ENCODE measurements around the gene PSMD2. TPM values are rescaled to one million over a fixed set of nuclear protein-coding genes. Genes with fewer than 3 reads are reported as not detected.

The PSMD2 gene
- total and polyA plus RNA-seq, 10 of the 15 experiments (the other 5 are each of a cell fraction or from before 2014, with no cell fraction given), result 103 to 515 (median 197) TPM

DNA sequence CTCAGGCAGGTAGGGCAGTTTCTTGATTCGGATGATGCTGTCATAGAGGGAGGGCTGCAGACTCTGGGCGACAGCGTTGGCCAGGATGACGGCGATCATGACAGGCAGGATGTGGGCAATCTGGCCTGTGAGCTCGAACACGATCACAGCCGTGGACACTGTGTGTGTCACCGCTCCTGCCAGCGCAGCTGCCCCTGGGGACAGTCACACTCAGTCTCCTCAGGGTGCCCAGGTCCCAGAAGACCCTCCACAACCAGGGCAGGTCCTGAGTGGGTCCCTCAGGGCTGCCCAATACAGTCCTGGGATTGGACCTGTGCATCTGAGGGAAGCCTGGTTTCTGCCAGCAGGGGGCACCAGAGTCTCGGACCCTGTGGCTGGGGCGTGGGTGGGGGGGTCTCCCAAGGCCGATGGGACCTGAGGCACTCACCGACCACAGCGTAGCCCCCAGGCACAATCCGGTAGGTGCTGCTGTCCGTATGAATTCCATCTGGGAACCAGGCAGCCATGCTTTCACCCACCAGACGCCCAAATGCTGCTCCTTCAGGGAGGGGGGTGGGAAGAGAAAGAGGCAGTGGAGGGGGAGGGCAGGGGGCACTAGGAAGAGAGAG, 55.2 kb downstream of the PSMD2 start:
- Histone ChIP-seq H2AFZ (ENCODE audit: control insufficient read depth, low read depth, low read length) (no peak overlapping the region; the same call in 1 of the 2 replicates), H3K36me3 (ENCODE audit: control insufficient read depth in 2 of 2, insufficient read depth in 2 of 2, low read length in 1 of 2) (no peaks in the 10 kb centered on the region), H3K79me2 (ENCODE audit: control insufficient read depth, insufficient read depth, low read length) (no peaks in the 10 kb centered on the region), H3K4me1 (ENCODE audit: control insufficient read depth, insufficient read depth, low read length) (no peaks in the 10 kb centered on the region), H3K4me3 (no peak overlapping the region), H3K27me3 (replicated peaks in 1 of 2; ENCODE audit: control insufficient read depth in 2 of 2, insufficient read depth in 2 of 2, low read length in 1 of 2) (no peaks in the 10 kb centered on the region; a peak in 1 of 4 replicates), H3K4me2 (ENCODE audit: control insufficient read depth, insufficient read depth) (no peak overlapping the region), H4K20me1 (ENCODE audit: control insufficient read depth, insufficient read depth) (no peaks in the 10 kb centered on the region), H3K9me3 (replicated peaks; ENCODE audit: control insufficient read depth, insufficient read depth, low read length) (no peaks in the 10 kb centered on the region), H3K27ac (ENCODE audit: control insufficient read depth, insufficient read depth) (no peak overlapping the region), H3K9ac (ENCODE audit: control insufficient read depth, insufficient read depth, low read length) (no peak overlapping the region)
- DNase-seq (ENCODE audit: low read depth, low spot score), result no peak
- WGBS (ENCODE audit: insufficient coverage, insufficient replicate concordance, low lambda C conversion rate, missing lambda C conversion rate), result 24% methylated on average over 18 of the region's 18 CpGs
- ChIA-PET SMC1A (ENCODE audit: uncharacterized antibody, unreplicated experiment) (interaction anchor here (0.6 to 1.2 kb wide), 3 partner anchors 18 to 158 kb away, joined by 3 read pairs; no protein-coding TSS in a partner anchor), CTCF (interaction anchor here (0.7 to 3.7 kb wide), 18 partner anchors 9 to 459 kb away, joined by 3 to 26 read pairs (median 4); partner anchors contain the start of gene FAM131A), POLR2A (interaction anchor here (1.2 kb wide), 1 partner anchor 13 kb away, joined by 3 read pairs; no protein-coding TSS in a partner anchor), RAD21 (ENCODE audit: unreplicated experiment) (interaction anchor here (1.2 to 2.6 kb wide), 2 partner anchors 17 to 160 kb away, joined by 9 to 11 read pairs; no protein-coding TSS in a partner anchor)
- peak; percentile 23 for FAIRE-seq
- in situ Hi-C loops (cut with MboI), result no loop called here
- ATAC-seq, result peak; percentile 94
- no TSS peak for BruUV-seq (replicated peaks)
- intact Hi-C loops (cut with micrococcal nuclease; ENCODE audit: unreplicated experiment), result no loop called here
- TF ChIP-seq, protein P1, sequence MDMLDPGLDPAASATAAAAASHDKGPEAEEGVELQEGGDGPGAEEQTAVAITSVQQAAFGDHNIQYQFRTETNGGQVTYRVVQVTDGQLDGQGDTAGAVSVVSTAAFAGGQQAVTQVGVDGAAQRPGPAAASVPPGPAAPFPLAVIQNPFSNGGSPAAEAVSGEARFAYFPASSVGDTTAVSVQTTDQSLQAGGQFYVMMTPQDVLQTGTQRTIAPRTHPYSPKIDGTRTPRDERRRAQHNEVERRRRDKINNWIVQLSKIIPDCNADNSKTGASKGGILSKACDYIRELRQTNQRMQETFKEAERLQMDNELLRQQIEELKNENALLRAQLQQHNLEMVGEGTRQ (IDR thresholded peaks at IDR 0.05; ENCODE audit: borderline replicate concordance, low read depth, low read length), result no peak
- TF ChIP-seq, protein P2, sequence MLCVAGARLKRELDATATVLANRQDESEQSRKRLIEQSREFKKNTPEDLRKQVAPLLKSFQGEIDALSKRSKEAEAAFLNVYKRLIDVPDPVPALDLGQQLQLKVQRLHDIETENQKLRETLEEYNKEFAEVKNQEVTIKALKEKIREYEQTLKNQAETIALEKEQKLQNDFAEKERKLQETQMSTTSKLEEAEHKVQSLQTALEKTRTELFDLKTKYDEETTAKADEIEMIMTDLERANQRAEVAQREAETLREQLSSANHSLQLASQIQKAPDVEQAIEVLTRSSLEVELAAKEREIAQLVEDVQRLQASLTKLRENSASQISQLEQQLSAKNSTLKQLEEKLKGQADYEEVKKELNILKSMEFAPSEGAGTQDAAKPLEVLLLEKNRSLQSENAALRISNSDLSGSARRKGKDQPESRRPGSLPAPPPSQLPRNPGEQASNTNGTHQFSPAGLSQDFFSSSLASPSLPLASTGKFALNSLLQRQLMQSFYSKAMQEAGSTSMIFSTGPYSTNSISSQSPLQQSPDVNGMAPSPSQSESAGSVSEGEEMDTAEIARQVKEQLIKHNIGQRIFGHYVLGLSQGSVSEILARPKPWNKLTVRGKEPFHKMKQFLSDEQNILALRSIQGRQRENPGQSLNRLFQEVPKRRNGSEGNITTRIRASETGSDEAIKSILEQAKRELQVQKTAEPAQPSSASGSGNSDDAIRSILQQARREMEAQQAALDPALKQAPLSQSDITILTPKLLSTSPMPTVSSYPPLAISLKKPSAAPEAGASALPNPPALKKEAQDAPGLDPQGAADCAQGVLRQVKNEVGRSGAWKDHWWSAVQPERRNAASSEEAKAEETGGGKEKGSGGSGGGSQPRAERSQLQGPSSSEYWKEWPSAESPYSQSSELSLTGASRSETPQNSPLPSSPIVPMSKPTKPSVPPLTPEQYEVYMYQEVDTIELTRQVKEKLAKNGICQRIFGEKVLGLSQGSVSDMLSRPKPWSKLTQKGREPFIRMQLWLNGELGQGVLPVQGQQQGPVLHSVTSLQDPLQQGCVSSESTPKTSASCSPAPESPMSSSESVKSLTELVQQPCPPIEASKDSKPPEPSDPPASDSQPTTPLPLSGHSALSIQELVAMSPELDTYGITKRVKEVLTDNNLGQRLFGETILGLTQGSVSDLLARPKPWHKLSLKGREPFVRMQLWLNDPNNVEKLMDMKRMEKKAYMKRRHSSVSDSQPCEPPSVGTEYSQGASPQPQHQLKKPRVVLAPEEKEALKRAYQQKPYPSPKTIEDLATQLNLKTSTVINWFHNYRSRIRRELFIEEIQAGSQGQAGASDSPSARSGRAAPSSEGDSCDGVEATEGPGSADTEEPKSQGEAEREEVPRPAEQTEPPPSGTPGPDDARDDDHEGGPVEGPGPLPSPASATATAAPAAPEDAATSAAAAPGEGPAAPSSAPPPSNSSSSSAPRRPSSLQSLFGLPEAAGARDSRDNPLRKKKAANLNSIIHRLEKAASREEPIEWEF (IDR thresholded peaks at IDR 0.05; ENCODE audit: insufficient replicate concordance, low read depth, low read length), result no peak
- no peak for TF ChIP-seq SREBF2 (IDR thresholded peaks at IDR 0.05; ENCODE audit: low read length)
- no peak for TF ChIP-seq ZNF24 (IDR thresholded peaks at IDR 0.05)
- no peak for TF ChIP-seq ETV6 (conservative IDR thresholded peaks at IDR 0.05 in 1 of 2, IDR thresholded peaks at IDR 0.05 in 1 of 2; ENCODE audit: borderline replicate concordance in 1 of 2, low read depth in 1 of 2)
- TF ChIP-seq NFXL1 (IDR thresholded peaks at IDR 0.05; ENCODE audit: borderline replicate concordance), result no peak
- TF ChIP-seq ZNF207 (IDR thresholded peaks at IDR 0.05; ENCODE audit: borderline replicate concordance), result no peak
- no peak for TF ChIP-seq SMAD1 (IDR thresholded peaks at IDR 0.05; ENCODE audit: low read depth, partially characterized antibody)
- TF ChIP-seq, protein P3, sequence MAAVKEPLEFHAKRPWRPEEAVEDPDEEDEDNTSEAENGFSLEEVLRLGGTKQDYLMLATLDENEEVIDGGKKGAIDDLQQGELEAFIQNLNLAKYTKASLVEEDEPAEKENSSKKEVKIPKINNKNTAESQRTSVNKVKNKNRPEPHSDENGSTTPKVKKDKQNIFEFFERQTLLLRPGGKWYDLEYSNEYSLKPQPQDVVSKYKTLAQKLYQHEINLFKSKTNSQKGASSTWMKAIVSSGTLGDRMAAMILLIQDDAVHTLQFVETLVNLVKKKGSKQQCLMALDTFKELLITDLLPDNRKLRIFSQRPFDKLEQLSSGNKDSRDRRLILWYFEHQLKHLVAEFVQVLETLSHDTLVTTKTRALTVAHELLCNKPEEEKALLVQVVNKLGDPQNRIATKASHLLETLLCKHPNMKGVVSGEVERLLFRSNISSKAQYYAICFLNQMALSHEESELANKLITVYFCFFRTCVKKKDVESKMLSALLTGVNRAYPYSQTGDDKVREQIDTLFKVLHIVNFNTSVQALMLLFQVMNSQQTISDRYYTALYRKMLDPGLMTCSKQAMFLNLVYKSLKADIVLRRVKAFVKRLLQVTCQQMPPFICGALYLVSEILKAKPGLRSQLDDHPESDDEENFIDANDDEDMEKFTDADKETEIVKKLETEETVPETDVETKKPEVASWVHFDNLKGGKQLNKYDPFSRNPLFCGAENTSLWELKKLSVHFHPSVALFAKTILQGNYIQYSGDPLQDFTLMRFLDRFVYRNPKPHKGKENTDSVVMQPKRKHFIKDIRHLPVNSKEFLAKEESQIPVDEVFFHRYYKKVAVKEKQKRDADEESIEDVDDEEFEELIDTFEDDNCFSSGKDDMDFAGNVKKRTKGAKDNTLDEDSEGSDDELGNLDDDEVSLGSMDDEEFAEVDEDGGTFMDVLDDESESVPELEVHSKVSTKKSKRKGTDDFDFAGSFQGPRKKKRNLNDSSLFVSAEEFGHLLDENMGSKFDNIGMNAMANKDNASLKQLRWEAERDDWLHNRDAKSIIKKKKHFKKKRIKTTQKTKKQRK (IDR thresholded peaks at IDR 0.05; ENCODE audit: low read depth, low read length), result no peak
- no peak for TF ChIP-seq STAT1 (conservative IDR thresholded peaks at IDR 0.05)
- TF ChIP-seq SIN3A (IDR thresholded peaks at IDR 0.05; ENCODE audit: low read depth, low read length), result no peak
- TF ChIP-seq SUZ12 (IDR thresholded peaks at IDR 0.05; ENCODE audit: unreplicated experiment), result no peak

All from GM12878 (cell line).